Activated CD4-positive, alpha-beta T cell treated with anti-CD3 and anti-CD28 coated beads, Interleukin-2, Interleukin-6, amounts not matched to agents 100 ng/mL and 50 ng/mL, durations not matched to agents 16 hours and 8 hours (primary cell): ENCODE data around the gene SLITRK1.

Source experiments
- DNase-seq: peaks from one replicate; pipeline ENCODE4 v3.0.0-alpha.2; 2020

Gene SLITRK1

GRCh38 chr13:83867708-83868107 is 14.6 kb downstream of the SLITRK1 start:
- DNase-seq: no peak

GRCh38 chr13:83865161-83866137 is 16.8 kb downstream of the SLITRK1 start:
- no peak for DNase-seq

- no peak for DNase-seq
These were observed 28.5 kb downstream of the SLITRK1 start for GRCh38 chr13:83853771-83854170.

- DNase-seq: no peak
These were observed 37.2 kb downstream of the SLITRK1 start for GRCh38 chr13:83845106-83845505.

- no peak for DNase-seq
These were observed 43.1 kb downstream of the SLITRK1 start for GRCh38 chr13:83839146-83839545.

- DNase-seq: no peak
These were observed 50.5 kb downstream of the SLITRK1 start for GRCh38 chr13:83831796-83832195.

- DNase-seq: no peak
These were observed 52.5 kb downstream of the SLITRK1 start for GRCh38 chr13:83829810-83830209.

GRCh38 chr13:83827338-83827737 is 54.9 kb downstream of the SLITRK1 start:
- DNase-seq: no peak
